Measurements from ENCODE around the gene ATP6V0A1.
"Not testable (repeated sequence)": the region's sequence is repeated elsewhere in the genome, so short reads cannot be mapped to it uniquely, and the experiment has no call there.

The ATP6V0A1 gene

DNA sequence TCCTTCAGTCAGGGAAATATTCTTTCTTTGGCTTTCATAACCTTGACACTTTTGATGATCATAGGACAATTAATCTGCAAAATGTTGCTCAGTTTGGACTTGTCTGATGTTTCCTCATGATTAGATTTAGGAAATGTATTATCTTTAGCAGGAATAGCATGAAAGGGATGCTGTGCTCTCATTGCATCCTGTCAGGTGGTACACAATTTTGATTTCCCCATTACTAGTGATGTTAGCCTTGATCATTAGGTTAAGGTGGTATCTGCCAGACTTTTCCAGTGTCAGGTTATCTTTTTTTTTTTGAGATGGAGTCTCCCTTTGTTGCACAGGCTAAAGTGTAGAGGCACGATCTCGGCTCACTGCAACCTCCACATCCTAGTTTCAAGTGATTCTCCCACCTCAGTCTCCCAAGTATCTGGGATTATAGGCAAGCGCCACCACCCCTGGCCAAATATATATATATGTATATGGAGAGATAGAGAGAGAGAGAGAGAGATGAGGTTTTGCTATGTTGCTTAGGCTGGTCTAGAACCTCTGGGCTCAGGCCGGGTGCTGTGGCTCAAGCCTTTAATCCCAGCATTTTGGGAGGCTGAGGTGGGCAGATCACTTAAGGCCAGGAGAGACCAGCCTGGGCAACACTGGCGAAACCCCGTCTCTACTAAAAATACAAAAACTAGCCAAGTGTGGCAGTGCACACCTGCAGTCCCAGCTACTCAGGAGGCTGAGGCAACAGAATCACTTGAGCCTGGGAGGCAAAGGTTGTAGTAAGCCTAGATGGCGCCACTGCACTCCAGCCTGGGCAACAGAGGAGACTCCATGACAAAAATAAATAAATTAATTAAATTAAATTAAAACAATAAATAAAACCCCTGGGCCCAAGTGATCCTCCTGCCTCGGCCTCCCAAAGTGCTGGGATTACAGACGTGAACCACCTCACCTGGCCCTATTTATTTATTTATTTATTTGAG, 19.8 kb upstream of the ATP6V0A1 start:
- DNase-seq = peak; percentile 62

DNA sequence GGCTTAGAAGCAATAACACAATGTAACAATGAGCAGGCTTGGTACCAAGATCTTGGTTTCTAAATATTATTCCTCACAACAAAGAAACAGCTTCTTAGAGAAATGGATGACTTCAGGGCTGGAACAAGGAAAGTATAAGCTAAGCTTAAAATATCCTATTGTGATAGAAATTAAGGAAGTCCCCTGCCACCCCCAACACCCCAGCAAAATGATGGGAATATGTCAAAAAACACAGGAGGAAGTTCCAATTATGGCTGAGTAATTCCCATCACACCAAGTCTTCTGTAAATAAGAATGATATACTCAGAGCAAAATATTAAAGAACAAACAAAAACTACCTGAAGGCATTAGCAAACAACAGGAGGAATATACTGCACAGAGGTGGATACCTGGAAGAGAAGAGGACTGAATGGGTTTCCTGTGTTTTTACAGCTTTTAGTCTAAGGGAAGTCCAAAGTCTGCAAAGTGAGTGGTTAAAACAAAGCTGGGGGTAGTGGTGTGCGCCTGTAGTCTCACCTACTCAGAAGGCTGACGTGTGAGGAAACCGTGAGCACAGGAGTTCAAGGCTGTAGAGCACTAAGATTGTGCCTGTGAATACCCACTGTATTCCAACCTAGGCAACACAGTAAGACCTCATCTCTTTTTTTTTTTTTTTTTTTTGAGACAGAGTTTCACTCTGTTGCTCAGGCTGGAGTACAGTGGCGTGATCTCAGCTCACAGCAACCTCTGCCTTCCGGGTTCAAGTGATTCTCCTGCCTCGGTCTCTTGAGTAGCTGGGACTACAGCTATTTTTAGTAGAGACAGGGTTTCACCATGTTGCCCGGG, 17.1 kb upstream of the ATP6V0A1 start:
- DNase-seq = no peak

DNA sequence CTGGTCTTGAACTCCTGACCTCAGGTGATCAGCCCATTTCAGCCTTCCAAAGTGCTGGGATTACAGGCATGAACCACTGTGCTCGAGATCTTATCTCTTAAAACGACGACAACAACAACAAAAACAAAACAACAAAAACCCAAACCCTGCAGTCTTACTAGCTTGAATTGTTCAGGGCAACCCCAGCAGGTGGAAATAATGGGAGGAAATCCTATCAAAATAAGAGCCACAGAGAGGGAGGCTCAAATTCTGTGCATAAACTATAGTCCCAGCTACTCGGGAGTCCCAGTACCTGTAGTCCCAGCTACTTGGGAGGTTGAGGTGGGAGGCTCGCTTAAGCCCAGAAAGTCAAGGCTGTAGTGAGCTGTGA, 16.5 kb upstream of the ATP6V0A1 start:
- no peak for DNase-seq

DNA sequence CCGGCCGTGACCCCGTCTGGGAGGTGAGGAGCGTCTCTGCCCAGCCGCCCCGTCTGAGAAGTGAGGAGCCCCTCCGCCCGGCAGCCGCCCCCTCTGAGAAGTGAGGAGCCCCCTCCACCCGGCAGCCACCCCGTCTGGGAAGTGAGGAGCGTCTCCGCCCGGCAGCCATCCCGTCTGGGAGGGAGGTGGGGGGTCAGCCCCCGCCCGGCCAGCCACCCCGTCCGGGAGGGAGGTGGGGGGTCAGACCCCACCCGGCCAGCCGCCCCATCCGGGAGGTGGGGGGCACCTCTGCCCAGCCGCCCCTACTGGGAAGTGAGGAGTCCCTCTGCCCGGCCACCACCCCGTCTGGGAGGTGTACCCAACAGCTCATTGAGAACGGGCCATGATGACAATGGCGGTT, 9.5 kb upstream of the ATP6V0A1 start:
- DNase-seq = not testable (repeated sequence)

DNA sequence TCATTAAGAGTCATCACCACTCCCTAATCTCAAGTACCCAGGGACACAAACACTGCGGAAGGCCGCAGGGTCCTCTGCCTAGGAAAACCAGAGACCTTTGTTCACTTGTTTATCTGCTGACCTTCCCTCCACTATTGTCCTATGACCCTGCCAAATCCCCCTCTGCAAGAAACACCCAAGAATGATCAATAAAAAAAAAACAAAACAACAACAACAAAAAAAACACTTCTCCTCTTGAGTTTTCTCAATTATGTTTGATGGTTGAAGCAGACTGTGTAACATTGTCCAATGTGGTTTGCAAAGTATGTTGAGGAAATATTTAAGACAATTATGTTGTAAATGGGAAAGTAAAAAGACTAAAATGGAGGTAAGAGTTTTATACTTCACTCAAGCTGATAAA, 8.8 kb upstream of the ATP6V0A1 start:
- DNase-seq = not testable (repeated sequence)

DNA sequence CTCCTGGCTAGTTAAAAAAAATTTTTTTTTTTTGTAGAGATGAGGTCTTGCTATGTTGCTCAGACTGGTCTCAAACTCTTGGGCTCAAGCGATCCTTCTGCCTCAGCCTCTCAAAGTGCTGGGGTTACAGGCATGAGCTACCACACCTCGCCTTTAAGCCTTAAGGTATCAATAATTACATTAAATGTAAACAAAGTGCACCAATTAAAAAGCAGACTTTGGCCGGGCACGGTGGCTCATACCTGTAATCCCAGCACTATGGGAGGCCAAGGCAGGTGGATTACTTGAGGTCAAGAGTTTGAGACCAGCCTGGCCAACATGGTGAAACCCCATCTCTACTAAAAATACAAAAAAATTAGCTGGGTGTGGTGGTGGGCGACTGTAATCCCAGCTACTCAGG, 7.4 kb upstream of the ATP6V0A1 start:
- not testable (repeated sequence) for DNase-seq

DNA sequence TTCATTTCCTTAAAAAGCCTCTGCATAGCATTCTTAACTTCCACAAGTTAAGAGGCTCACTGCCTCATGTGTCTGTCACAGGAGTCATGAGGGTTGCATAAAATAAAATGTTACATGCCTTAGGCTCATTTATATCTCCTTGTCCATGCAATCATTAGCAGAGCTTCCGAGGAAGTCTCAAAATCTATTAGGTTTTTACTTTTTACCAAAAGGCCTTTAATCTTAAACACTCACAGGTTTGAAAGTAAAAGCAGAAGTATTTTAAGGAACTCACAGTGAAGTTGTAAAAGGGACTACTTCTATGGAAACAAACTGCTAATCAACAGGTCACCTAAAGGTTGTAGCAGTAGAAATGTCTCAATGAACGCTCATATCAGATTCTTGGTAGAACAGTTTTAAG, 5.2 kb upstream of the ATP6V0A1 start:
- DNase-seq = no peak

DNA sequence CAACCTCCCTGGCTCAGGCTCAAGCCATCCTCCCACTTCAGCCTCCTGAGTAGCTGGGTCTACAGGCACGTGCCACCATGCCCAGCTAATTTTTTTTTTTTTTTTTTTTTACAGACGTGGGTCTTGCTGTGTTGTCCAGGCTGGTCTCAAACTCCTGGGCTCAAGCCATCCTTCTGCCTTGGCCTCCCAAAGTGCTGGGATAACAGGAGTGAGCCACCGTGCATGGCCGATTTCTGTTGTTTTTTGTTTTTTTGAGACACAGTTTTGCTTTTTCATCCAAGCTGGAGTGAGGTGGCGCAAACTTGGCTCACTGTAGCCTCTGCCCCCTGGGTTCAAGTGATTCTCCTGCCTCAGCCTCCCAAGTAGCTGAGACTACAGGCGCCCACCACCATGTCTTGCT, 3.7 kb upstream of the ATP6V0A1 start:
- not testable (repeated sequence) for DNase-seq

DNA sequence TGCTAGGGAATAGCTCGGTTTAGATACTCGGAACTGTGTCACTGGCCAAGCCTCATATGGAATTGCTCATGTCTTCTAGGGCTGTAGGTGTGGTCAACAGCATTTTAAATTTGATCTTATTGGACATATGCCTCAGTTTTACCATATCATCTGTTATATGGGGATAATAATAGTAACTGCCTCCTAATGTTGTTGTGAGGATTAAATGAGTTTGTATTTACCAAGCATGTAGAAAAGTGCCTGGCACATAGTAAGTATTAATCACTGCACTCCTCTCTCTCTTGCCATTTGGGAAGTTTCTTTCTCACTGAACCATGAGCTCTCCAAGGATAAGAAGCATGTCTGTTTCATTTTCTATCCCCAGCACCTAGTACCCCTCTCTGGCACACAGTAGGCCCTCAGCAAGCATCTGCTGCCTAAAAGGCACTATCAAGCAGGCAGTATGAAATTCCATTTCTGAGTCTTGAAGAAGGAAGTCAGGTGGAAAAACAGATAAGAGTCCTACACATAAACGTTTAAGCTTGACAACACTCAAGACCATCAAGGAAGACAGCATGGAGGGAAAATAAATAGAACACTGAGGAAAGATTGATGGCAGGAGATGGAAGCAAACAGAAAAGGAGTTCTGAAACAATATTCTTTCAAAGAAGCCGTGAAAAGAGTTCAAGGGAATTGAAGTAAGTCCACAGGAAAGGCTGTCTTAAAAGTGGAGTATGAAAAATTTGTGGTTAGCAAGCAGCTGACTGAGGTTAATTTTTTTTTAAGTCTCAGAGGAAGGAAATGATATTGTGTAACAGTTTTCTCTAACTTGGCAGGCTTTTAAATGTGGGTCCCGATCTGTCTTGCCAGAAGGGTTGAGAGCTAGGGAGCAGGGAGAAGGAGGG, 2.2 kb upstream of the ATP6V0A1 start:
- peak; percentile 61 for DNase-seq

DNA sequence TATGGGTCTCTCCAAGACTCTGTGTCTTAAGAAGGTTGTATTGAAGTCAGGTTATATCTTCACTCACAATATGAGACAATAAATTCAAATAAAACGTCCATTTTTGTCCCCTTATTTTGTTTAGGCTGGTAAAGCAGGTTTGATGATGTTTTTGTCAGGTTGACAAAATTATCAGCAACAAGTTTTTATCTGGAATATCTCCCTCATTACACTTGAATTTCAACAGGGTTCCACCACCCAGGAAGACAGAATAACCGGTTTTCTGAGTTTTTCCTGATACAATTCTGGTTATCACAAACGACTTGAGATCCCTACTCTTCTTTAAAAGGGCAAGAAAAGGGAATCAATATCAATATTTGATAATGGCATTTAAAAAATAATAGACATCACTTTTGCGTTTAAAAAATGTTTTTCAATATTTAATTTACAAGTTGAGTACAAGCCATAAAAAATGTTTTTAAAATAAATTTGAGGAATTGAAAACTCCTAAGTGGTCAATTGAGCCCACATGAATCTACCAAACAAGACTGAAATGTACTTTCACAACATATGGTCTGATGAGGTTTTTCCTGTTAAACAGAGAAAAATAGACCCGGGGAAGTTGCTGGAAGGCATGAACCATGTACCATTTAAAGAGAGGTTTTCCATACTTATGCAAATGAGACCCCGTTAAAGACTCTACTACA, 1.4 kb upstream of the ATP6V0A1 start:
- no peak for DNase-seq

DNA sequence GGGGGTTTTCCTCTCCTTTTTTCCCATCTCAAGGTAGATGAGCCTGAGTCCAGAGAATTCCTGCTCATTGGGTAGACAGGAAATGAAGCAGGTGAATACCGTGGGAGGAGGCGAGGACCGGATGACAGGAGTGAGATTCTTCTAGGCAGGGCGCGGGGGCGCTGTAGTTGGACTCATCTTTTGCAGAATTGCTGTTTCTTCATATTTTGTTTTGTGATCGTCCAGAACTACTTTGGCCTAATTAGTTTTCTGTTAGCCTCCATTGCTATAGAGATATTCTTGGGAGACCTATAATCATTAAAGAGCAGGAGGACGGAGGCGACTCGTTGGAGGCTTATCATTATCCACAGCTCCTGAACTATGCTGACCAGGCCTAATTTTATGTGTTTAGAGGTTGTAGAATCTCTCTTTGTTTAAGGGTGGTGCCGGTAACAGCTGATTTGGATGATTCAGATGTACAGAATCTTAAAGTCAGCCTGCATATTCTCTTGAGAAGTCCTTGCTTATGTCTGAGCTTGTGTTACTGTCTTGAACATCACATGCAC, 650 bp downstream of the ATP6V0A1 start:
- DNase-seq = peak; percentile 20

DNA sequence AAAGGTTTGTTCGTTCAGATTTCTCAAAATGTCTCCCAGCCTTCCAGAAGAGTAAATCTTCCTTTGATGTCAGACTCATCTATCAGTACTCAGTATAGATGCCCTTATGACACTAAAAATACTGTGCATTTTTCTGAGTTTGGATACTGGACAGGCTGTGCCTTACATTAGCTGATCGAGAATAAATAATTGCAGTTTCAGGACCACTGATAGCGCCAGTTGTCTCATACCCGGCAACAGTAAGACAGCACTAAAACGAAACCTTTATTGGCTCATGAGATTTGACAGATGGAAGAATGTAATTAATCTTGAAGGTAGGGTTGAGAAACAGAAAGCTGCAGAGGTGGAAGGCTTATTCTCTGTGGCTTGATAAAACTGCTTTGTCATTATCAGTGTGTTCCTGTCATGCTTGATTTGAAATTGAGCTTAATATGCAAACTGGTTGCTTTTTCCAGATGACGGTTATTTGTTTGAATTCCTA, 1.2 kb downstream of the ATP6V0A1 start:
- DNase-seq = peak; percentile 42

DNA sequence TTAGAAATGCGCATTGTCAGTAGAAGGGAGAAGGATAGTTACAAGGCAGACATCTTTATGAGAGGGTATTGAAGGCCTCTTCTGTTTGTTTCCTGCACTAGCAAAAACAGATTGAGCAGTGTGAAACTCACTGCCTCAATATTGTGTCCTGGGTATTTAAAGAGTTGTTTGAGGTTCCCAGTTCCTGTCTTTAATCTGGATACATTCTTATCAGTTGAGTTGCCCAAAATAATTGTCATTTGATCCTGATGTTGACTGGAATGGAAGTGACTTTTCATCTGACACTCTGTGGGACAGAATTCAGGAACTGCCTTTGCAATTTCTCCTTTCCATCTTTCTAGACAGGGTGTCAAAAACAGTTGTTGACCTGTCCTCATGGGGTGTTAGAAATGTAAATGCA, 1.7 kb downstream of the ATP6V0A1 start:
- no peak for DNase-seq

DNA sequence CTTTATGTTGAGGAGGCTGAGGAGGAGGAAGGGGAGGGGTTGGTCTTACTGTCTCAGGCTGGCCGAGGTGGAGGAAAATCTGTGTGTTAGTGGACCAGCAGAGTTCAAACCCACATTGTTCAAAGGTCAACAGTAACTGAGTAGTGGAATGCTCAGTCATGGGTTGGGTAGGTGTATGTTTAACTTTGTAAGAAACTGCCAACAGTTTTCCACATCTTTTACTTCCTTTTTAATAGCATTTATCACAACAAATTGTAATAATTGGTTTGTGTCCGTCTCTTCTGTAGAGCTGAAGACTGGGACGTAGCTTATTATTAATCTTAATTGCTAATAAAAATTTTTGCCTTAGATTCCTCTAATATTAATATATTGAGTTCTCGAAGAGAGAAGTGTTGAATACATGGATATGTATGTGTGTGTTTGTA, 5.3 kb downstream of the ATP6V0A1 start:
- DNase-seq = no peak

DNA sequence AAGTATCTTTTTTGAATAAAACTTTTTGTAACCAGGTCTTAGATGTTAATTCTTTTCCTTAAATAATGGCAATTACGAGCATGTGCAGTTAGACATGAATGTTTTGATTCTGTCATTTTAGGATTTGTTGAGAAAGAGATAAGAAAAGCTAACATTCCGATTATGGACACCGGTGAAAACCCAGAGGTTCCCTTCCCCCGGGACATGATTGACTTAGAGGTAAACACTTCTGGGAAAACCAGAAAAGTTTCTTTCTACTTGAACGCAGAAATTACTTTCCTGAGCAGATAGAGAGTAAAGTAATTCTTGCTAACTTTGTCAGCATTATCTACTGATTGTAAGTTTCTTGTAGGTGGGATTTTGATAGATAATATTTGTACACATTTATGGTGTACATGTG, 9.2 kb downstream of the ATP6V0A1 start:
- no peak for DNase-seq

DNA sequence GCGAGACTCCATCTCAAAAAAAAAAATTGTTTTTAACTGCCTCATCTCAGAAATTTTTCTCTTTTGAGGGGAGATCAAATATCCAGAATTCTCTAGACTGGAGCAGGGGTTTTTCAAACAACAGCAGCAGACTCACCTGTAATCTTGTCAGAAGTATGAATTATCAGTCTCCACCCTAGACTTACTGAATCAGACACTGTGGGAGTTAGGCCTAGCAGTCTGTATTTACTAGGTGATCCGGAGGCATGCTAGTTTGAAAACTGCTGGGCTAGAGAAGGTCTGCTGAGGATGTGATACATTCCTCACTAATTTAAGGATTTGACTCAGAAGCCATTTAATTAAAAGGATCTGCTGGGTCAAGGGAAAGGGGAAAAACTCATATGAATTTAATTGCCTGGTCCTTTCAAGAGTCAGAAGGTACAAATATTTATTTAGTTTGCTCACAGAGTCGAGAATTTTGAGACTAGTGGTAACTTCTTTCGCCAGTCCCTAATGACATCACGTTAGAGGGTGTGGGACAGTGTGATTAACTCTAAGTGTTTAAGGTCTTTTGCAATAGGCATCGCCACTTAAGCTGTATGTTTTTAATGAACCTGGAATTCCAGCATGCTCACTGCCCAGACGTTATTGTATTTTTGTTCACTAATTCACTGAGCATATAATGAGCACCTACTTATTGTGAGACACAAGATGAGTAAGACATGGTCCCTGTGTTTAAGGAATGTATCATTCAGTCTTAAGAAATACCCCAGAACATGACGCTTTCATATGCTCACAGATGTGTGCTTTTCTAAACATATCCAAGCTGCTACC, 14.2 kb downstream of the ATP6V0A1 start:
- DNase-seq = no peak

DNA sequence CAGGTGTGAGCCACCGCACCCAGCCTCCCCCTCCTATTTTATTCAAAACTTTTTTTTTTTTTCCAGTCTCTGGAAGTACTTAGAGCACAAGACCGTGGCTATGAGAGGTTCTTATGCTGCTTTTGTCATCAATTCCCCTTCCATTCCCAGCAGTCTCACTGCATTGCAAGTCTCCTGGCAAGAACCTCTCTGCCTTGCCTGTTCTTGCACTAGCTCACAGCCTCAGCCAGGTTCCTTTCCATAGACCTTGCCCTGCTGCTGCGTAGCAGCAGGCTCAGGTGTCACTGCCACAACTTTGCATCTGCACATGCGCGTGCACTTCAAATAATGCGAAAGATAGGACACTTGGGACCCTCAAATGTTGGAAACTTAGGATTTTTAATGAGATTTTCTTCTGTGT, 15.6 kb downstream of the ATP6V0A1 start:
- DNase-seq = no peak

DNA sequence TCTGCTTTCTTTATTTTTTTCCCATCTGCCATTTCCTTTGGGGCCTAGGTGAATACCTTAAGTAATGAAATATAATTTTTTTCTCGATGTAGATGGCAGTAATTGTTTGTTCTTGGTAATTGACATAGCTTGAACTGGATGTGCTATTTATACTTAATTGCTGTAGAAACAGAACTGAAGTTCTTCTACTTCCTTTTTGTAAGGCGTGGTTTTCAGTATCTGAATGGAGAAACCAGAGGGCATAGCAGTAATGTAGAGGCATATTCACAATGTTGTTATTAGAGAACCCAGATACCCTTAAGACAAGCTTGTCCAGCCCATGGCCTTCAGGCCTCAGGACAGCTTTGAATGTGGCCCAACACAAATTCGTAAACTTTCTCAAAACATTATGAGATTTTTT, 16.4 kb downstream of the ATP6V0A1 start:
- no peak for DNase-seq

DNA sequence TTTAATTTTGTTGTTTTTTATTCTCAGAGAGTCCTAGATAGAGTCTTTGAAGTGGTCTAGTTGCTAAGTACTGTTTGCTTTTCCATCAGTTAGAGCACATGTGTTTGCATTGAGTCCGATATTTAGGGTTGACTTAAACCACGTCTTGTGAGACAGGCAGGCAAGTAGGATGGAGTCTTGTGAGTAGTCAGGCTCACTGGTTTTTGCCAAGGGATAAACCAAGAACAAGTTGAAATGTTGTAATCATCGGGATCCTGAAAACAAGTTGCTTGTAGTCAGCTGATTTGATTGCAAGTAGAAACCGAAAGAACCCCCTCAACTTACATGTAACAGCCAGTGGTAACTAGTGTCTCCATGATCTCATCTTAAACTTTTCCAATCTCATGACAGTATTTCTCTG, 17.2 kb downstream of the ATP6V0A1 start:
- DNase-seq = no peak

DNA sequence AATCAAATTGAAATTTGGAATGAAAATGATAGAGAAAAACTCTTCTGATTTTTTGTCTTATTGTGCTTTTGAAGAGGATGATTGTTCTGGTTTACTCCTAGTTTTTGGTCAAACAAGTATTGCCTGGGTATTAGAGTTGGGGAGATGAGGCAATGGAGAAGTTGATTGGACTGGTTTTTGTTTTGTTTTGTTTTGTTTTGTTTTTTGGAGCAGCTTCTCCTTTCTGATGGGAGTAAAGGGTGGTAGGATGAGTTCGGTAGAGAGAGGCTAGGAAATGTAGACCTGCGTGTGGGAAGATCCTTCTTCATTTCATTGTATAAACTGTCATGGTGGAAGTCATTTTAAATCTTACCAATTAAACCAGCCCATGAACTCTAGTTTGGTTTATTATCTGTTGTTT, 17.7 kb downstream of the ATP6V0A1 start:
- no peak for DNase-seq

DNA sequence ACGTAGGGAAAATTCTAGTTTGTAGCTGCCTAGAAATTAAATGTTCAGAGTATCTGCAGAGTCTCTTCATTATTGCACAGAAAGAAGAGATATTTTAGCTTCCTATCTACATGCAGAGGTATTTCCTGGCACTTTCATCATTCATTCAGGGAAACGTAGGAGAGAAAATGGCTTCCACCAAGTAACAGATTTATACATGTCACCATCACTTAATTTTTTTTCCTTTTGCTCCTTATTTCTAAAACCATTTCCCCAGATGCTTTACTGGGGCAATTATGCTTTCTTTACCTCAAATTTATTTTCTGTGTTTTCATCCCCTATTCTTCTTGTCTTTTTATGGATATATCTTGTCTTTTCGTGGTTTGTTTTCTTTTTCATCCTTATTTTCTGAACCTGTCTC, 18.5 kb downstream of the ATP6V0A1 start:
- no peak for DNase-seq
